GM10248 (cell line): ENCODE measurements around the gene SRGAP3.
"Not testable (repeated sequence)": the region's sequence is repeated elsewhere in the genome, so short reads cannot be mapped to it uniquely, and the experiment has no call there.

Experiments
- CTCF ChIA-PET: fragments of 300-600 bp; sonication (Branson Sonifier 250); formaldehyde crosslinking; extraction: SDS; loops from one replicate; lab custom pipeline; 2021; ENCODE audit warnings: antibody characterized with exemption; lab: Yijun Ruan, JAX
- POLR2A ChIA-PET: fragments of 350-650 bp; sonication (Branson Sonifier 250); formaldehyde crosslinking; extraction: SDS; loops from one replicate; lab custom pipeline; 2020; ENCODE audit warnings: antibody characterized with exemption; lab: Yijun Ruan, JAX
- DNase-seq: peaks from one replicate; pipeline ENCODE4 v3.0.0; 2012; ENCODE audit errors: extremely low spot score
- CTCF ChIP-seq: IDR thresholded peaks from 2 replicates; pipeline ENCODE4 v1.5.1; 2012; ENCODE audit warnings: mild to moderate bottlenecking, low read depth; ENCODE audit errors: extremely low read depth, missing control alignments, control extremely low read depth

Gene SRGAP3

DNA sequence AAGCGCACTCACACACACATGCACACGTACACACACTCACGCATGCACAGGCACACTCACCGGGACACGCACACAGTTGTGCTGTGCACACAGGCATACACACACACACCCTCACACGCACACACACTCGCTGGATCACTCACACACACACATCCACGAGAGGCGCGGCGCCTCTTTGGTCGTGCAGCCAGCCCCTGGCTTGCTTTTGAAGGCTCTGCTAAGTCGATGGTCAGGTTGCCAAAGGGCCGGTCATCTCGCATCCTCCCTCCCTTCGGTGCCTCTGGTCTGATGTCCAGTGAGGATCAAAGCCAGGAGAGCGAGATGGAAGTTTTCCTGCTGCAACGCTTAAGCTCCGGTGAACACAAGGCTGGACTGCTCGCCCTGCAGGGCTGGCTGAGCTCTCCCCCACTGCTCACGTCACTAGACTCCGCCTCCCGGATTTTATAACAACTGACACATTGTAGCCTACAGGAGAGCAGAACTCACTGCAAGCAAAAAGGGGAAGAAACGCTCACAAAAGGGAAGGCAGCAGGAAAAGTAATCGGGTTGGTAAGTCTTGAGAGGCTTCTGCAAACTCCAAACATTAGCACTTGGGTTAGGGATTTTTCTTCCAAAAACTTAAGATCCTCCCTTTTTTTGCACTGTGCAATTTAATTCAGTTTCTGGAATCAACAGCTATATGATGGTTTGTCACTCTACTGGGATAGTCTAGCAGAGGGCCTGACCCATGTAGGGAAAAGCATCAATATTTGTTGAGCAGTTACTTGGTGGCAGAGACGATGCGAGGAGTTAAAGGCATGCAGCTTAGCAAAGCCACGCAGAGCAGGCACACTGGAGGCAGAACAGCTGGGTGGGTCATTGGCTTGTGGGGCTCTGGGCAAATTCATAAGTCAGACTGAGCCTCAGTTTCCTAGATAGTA is at the start of gene SRGAP3:
Gene SRGAP3 (minus strand): TSS at position 374 of the 920 bp plus-strand sequence. CDS start 695 bp downstream, outside the sequence.
- ChIA-PET CTCF (interaction anchor here (0.8 to 2.5 kb wide), 20 partner anchors 9 to 303 kb away, joined by 3 to 10 read pairs (median 4); no protein-coding TSS in a partner anchor), POLR2A (interaction anchor here (0.5 to 0.7 kb wide), 2 partner anchors 16 to 216 kb away, joined by 3 to 4 read pairs; no protein-coding TSS in a partner anchor)
- peak; percentile 23 for TF ChIP-seq CTCF

DNA sequence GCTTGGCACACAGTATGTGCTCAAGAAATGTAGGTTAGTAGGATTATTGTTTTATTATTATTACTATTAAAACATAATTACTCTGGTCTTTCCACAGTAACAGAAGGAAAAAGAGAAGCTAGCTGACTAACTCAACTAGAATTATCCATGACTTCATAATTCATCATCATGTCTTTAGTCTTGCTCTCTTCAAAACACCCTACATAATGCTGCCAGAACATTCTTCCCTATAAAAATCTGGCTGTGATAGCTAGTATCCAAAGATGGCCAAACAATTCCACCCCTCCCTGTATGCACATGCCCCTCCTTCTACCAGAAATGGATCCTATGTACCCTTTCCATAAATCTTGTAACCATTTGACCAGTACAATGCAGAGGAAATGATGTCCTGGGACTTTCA is 48.8 kb upstream of the SRGAP3 start:
- no peak for TF ChIP-seq CTCF
- ChIA-PET POLR2A (no interaction called here), CTCF (interaction anchor here (1.9 kb wide), 1 partner anchor 310 kb away, joined by 8 read pairs; no protein-coding TSS in a partner anchor)
- DNase-seq = no peak

More for the DNA sequence above, at the start of gene SRGAP3:
- DNase-seq = peak; percentile 87

GRCh38 chr3:9296241-9296640 is 46.8 kb upstream of the SRGAP3 start:
- ChIA-PET POLR2A (no interaction called here), CTCF (no interaction called here)
- no peak for TF ChIP-seq CTCF
- no peak for DNase-seq

DNA sequence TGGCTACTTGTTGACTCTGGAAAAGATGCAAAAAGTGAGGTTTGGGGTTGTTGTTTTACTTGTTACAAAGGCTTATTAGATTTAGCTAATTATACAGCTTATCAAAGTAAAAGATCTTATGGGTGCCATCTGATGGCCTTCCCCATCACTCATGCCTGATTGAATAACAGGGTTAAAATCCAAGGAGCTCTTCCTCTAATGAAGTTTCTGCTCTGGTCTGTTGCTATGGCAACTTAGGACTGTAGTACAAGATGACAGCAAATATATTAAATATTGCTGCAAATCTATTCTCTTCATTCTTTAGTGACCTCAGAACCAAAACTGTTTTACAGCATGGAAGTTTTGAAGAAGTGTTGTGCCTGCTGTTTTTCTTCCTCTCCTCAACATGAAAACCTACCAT is 45.6 kb upstream of the SRGAP3 start:
- POLR2A ChIA-PET = no interaction called here
- TF ChIP-seq CTCF = no peak
- CTCF ChIA-PET = interaction anchor here (1.0 to 1.5 kb wide), 6 partner anchors 9 to 307 kb away, joined by 3 to 7 read pairs (median 4); partner anchors contain the start of gene SRGAP3
- no peak for DNase-seq

DNA sequence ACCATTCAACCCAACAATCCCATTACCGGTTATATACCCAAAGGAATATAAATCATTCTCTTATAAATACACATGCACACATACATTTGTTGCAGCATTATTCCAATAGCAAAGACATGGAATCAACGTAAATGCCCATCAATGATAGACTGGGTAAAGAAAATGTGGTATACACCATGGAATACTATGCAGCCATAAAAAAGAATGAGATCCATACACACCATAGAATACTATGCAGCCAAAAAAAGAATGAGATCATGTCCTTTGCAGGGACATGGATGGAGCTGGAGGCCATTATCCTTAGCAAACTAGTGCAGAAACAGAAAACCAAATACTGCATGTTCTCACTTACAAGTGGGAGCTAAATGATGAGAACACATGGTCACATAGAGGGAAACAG is 44.5 kb upstream of the SRGAP3 start:
- POLR2A ChIA-PET, DNase-seq: not testable (repeated sequence)
- CTCF ChIA-PET = interaction anchor here (1.3 to 1.5 kb wide), 3 partner anchors 10 to 306 kb away, joined by 4 to 7 read pairs (median 4); partner anchors contain the start of gene SRGAP3

- no peak for TF ChIP-seq CTCF
- DNase-seq = no peak
- POLR2A ChIA-PET = no interaction called here
- CTCF ChIA-PET = interaction anchor here (1.3 kb wide), 1 partner anchor 8 kb away, joined by 3 read pairs; no protein-coding TSS in a partner anchor
These were observed 43.6 kb upstream of the SRGAP3 start for GRCh38 chr3:9293076-9293475.

DNA sequence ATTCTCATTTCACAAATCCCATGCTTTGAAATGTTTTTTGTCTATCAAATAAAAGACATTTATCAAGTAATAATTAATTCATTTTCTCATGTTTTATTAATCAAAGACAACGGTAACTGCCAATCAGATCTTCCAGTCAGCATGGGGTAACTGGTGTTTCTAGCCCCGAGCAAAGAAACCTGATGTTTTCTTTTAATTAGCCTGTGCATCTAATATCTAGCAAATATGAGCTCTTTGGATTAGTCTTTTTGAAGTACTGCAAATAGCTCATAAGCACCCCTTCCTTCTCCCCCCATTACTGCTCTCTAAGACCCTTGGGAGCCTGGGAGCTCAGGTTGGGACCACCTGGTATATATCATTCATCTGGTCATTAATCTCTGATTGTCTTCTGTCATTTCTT is 43.1 kb upstream of the SRGAP3 start:
- CTCF ChIA-PET = interaction anchor here (1.3 kb wide), 1 partner anchor 8 kb away, joined by 3 read pairs; no protein-coding TSS in a partner anchor
- POLR2A ChIA-PET = no interaction called here
- no peak for TF ChIP-seq CTCF
- no peak for DNase-seq
